Measurements from ENCODE around the gene UBALD2.
"Not testable (repeated sequence)": the region's sequence is repeated elsewhere in the genome, so short reads cannot be mapped to it uniquely, and the experiment has no call there.

UBALD2 gene

GRCh38 chr17:76275382-76276068 is 10.4 kb downstream of the UBALD2 start:
- DNase-seq (ENCODE audit: insufficient read length, low spot score) (no peak), FAIRE-seq (no peak)

- FAIRE-seq (peak; percentile 37), DNase-seq (ENCODE audit: insufficient read length, low spot score) (no peak)
Observed at GRCh38 chr17:76276069-76276431, 10.9 kb downstream of the UBALD2 start.

GRCh38 chr17:76276461-76277299 is 11.5 kb downstream of the UBALD2 start:
- FAIRE-seq (no peak), DNase-seq (ENCODE audit: insufficient read length, low spot score) (no peak)

GRCh38 chr17:76277300-76278267 is 12.4 kb downstream of the UBALD2 start:
- FAIRE-seq = no peak
- DNase-seq (ENCODE audit: insufficient read length, low spot score) = no peak

GRCh38 chr17:76278268-76278908 is 13.2 kb downstream of the UBALD2 start:
- DNase-seq (ENCODE audit: insufficient read length, low spot score) = no peak
- FAIRE-seq = no peak

GRCh38 chr17:76278952-76279741 is 14.0 kb downstream of the UBALD2 start:
- peak; percentile 83 for FAIRE-seq
- peak; percentile 92 for DNase-seq (ENCODE audit: insufficient read length, low spot score)

- no peak for FAIRE-seq
Observed at GRCh38 chr17:76279742-76280287, 14.7 kb downstream of the UBALD2 start.

GRCh38 chr17:76280650-76281049 is 15.5 kb downstream of the UBALD2 start:
- no peak for FAIRE-seq
- DNase-seq (ENCODE audit: insufficient read length, low spot score) = no peak

More at GRCh38 chr17:76279742-76280287, 14.7 kb downstream of the UBALD2 start:
- no peak for DNase-seq (ENCODE audit: insufficient read length, low spot score)

GRCh38 chr17:76281573-76282371 is 16.6 kb downstream of the UBALD2 start:
- DNase-seq (ENCODE audit: insufficient read length, low spot score) (no peak), FAIRE-seq (no peak)

GRCh38 chr17:76292567-76292966 is 27.4 kb downstream of the UBALD2 start:
- no peak for DNase-seq (ENCODE audit: insufficient read length, low spot score)
- FAIRE-seq = no peak

- no peak for FAIRE-seq
Observed at GRCh38 chr17:76293106-76293505, 28.0 kb downstream of the UBALD2 start.

GRCh38 chr17:76296186-76296585 is 31.0 kb downstream of the UBALD2 start:
- DNase-seq (ENCODE audit: insufficient read length, low spot score) = no peak
- FAIRE-seq = no peak

More at GRCh38 chr17:76293106-76293505, 28.0 kb downstream of the UBALD2 start:
- no peak for DNase-seq (ENCODE audit: insufficient read length, low spot score)

- no peak for FAIRE-seq
- no peak for DNase-seq (ENCODE audit: insufficient read length, low spot score)
Observed at GRCh38 chr17:76296889-76297288, 31.7 kb downstream of the UBALD2 start.

GRCh38 chr17:76297436-76297835 is 32.3 kb downstream of the UBALD2 start:
- FAIRE-seq (no peak), DNase-seq (ENCODE audit: insufficient read length, low spot score) (no peak)

GRCh38 chr17:76304226-76305134 is 39.3 kb downstream of the UBALD2 start:
- DNase-seq (ENCODE audit: insufficient read length, low spot score) (no peak), FAIRE-seq (no peak)

- DNase-seq (ENCODE audit: insufficient read length, low spot score); FAIRE-seq: not testable (repeated sequence)
Observed at GRCh38 chr17:76305135-76305454, 39.9 kb downstream of the UBALD2 start.

GRCh38 chr17:76307299-76307965 is 42.3 kb downstream of the UBALD2 start:
- DNase-seq (ENCODE audit: insufficient read length, low spot score) = no peak
- FAIRE-seq = no peak

Measured in GM19239 (cell line).